Measurements from ENCODE around the gene SLC49A4.

GRCh38 chr3:122880173-122880572 lies 85.3 kb downstream of the SLC49A4 start:
- TF ChIP-seq CTCF (IDR thresholded peaks at IDR 0.05), result no peak
- no peak for TF ChIP-seq EP300 (IDR thresholded peaks at IDR 0.05)
- no peak for TF ChIP-seq POLR2A (IDR thresholded peaks at IDR 0.05)
- TF ChIP-seq POLR2AphosphoS5 (IDR thresholded peaks at IDR 0.05), result no peak

Data from upper lobe of left lung (tissue), 4 donors.